ENCODE data around the gene AMOT. TPM values are rescaled to one million over a fixed set of nuclear protein-coding genes. Genes with fewer than 3 reads are reported as not detected.

AMOT gene
- total RNA-seq, 3 donors from 2014 or later = 0.56 to 1.3 (median 1.0) TPM

Other genes with a start within 250 kb of the AMOT start
- under 1 TPM in 2 of 3 donors, not detected in 1; 0.13 to 0.26 TPM for gene LHFPL1, start 160.9 kb downstream of the AMOT start, total RNA-seq

All from activated T-cell treated with anti-CD3 and anti-CD28 coated beads, Interleukin-2, amount 50 U/mL, for 4 hours (primary cell).